ENCODE measurements around the gene SLC39A11.

- TF ChIP-seq CTCF (IDR thresholded peaks at IDR 0.05; ENCODE audit: low read length) (no peak), EZH2 (optimal IDR thresholded peaks at IDR 0.05; ENCODE audit: low read depth, low read length) (no peak)
Measured at GRCh38 chr17:72898725-72899124, 193.8 kb downstream of the SLC39A11 start.

All from MM.1S (cell line).